HCT116 (cell line): ENCODE data around the gene UVRAG. TPM values are rescaled to one million over a fixed set of nuclear protein-coding genes. Genes with fewer than 3 reads are reported as not detected.

Source experiments
- ATAC-seq: fragments of 200-7000 bp; cut with Tn5 transposase; 2 replicates; pipeline ENCODE4 v1.9.1; 2020; ENCODE audit warnings: mild to moderate bottlenecking, moderate library complexity
- BruUV-seq: library from RNA; stranded (reverse); fragments of 400-500 nt; replicated peaks from 2 replicates; lab custom pipeline; 2021; lab: Mats Ljungman, UMichigan
- CTCF ChIA-PET: fragments of 300-600 bp; sonication (Branson Sonifier 250); formaldehyde crosslinking; loops from one replicate; lab custom pipeline; 2021; ENCODE audit warnings: antibody characterized with exemption; lab: Charles Lee
- POLR2A ChIA-PET: fragments of 300-600, 350-600 bp; sonication (Branson Sonifier 250); formaldehyde crosslinking; loops from one replicate; lab custom pipeline; 2021; ENCODE audit warnings: antibody characterized with exemption; lab: Charles Lee
- RAD21 ChIA-PET, 2 experiments: fragments of 300-600 bp; sonication (Branson Sonifier 250); formaldehyde crosslinking; loops; one replicate each; lab custom pipeline; 2023; ENCODE audit warnings: low total read pairs in 2 of 2; ENCODE audit not compliant: uncharacterized antibody in 2 of 2, unreplicated experiment in 2 of 2, low non-redundant PET in 1 of 2; lab: Charles Lee
- DNase-seq: peaks from one replicate; pipeline ENCODE4 v3.0.0-alpha.2; 2010; ENCODE audit warnings: low read depth, low spot score
- H2AFZ ChIP-seq: fragments of 200-600 bp; shearing (Covaris generic), sonication (generic); 2 replicates; pipeline ENCODE4 v1.6.1; 2017; ENCODE audit warnings: low read depth, mixed run types, mixed read lengths, antibody characterized with exemption, low read length; ENCODE audit not compliant: poor library complexity, severe bottlenecking
- H3K27ac ChIP-seq: 2 replicates; pipeline ENCODE4 v1.5.1; 2012; ENCODE audit warnings: low read depth, low read length
- H3K27me3 ChIP-seq: fragments of 200-600 bp; sonication (generic); 2 replicates; pipeline ENCODE4 v1.6.1; 2016; ENCODE audit warnings: mixed run types, low read length, mixed read lengths; ENCODE audit not compliant: insufficient read depth
- H3K36me3 ChIP-seq, 2 experiments: fragments of 200-500 bp in 1 of 2; fragments of 200-600 bp in 1 of 2; sonication (Bioruptor generic) in 1 of 2; sonication (generic) in 1 of 2; 2 replicates each; pipeline versions ENCODE4 v1.5.1 to v1.6.1; 2014 to 2016; ENCODE audit warnings: low read length in 2 of 2, inconsistent platforms in 1 of 2, mixed read lengths in 1 of 2, mixed run types in 1 of 2; ENCODE audit not compliant: insufficient read depth in 2 of 2, control insufficient read depth in 1 of 2
- H3K4me1 ChIP-seq, 2 experiments: fragments of 200-600 bp in 1 of 2; sonication (generic) in 1 of 2; 2 replicates each; pipeline versions ENCODE4 v1.5.1 to v1.6.1; 2012 to 2017; ENCODE audit warnings: low read length in 2 of 2, inconsistent platforms in 1 of 2, mild to moderate bottlenecking in 1 of 2, mixed read lengths in 1 of 2, mixed run types in 1 of 2, moderate library complexity in 1 of 2; ENCODE audit not compliant: insufficient read depth in 2 of 2, control insufficient read depth in 1 of 2
- H3K4me2 ChIP-seq: fragments of 200-600 bp; sonication (generic); 2 replicates; pipeline ENCODE4 v1.6.1; 2017; ENCODE audit warnings: mixed run types, low read length, mixed read lengths
- H3K4me3 ChIP-seq, 2 experiments: fragments of 200-600 bp in 1 of 2; sonication (generic) in 1 of 2; replicated peaks in 1 of 2; 2 replicates each; pipeline ENCODE4 v1.5.1; 2011 to 2016; ENCODE audit warnings: low read length in 2 of 2, control low read depth in 1 of 2, low read depth in 1 of 2, mild to moderate bottlenecking in 1 of 2, mixed read lengths in 1 of 2, mixed run types in 1 of 2
- H3K79me2 ChIP-seq: fragments of 200-600 bp; sonication (generic); 2 replicates; pipeline ENCODE4 v1.6.1; 2017; ENCODE audit warnings: mild to moderate bottlenecking, mixed run types, low read length, moderate library complexity, mixed read lengths; ENCODE audit not compliant: insufficient read depth
- H3K9ac ChIP-seq: fragments of 200-600 bp; sonication (generic); 2 replicates; pipeline ENCODE4 v1.6.1; 2016; ENCODE audit warnings: low read length, mixed read lengths
- H3K9me2 ChIP-seq: fragments of 200-600 bp; sonication (generic), shearing (Covaris generic); 2 replicates; pipeline ENCODE4 v1.6.1; 2017; ENCODE audit warnings: mixed run types, mild to moderate bottlenecking, moderate library complexity; ENCODE audit not compliant: insufficient read depth
- H3K9me3 ChIP-seq, 2 experiments: fragments of 200-500 bp in 1 of 2; fragments of 200-600 bp in 1 of 2; sonication (Bioruptor generic) in 1 of 2; sonication (generic) in 1 of 2; 2 replicates each; pipeline ENCODE4 v1.6.1; 2014 to 2017; ENCODE audit warnings: low read length in 2 of 2, mixed read lengths in 2 of 2, inconsistent platforms in 1 of 2, low read depth in 1 of 2, mild to moderate bottlenecking in 1 of 2, mixed run types in 1 of 2, moderate library complexity in 1 of 2; ENCODE audit not compliant: control insufficient read depth in 1 of 2, insufficient read depth in 1 of 2
- H4K20me1 ChIP-seq: fragments of 200-600 bp; sonication (generic), shearing (Covaris generic); 2 replicates; pipeline ENCODE4 v1.6.1; 2017; ENCODE audit warnings: mixed run types, mild to moderate bottlenecking, moderate library complexity; ENCODE audit not compliant: insufficient read depth
- CBX3 ChIP-seq: IDR thresholded peaks from 2 replicates; pipeline ENCODE4 v1.6.1; 2012; ENCODE audit warnings: low read depth
- CEBPB ChIP-seq: IDR thresholded peaks from 2 replicates; pipeline ENCODE4 v1.6.1; 2012; ENCODE audit warnings: low read depth
- EGR1 ChIP-seq: IDR thresholded peaks from 2 replicates; pipeline ENCODE4 v1.6.1; 2012; ENCODE audit warnings: low read depth
- ELF1 ChIP-seq: IDR thresholded peaks from 2 replicates; pipeline ENCODE4 v1.6.1; 2012; ENCODE audit warnings: low read depth, borderline replicate concordance
- EZH2phosphoT487 ChIP-seq: fragments of 200-600 bp; IDR thresholded peaks from 2 replicates; pipeline ENCODE4 v1.6.1; 2018; ENCODE audit warnings: antibody characterized with exemption, borderline replicate concordance
- FOSL1 ChIP-seq: IDR thresholded peaks from 2 replicates; pipeline ENCODE4 v1.6.1; 2012; ENCODE audit warnings: low read depth
- JUND ChIP-seq: IDR thresholded peaks from 2 replicates; pipeline ENCODE4 v1.6.1; 2012
- POLR2A ChIP-seq: IDR thresholded peaks from 2 replicates; pipeline ENCODE4 v1.7.0; 2011; ENCODE audit warnings: borderline replicate concordance; ENCODE audit not compliant: insufficient read depth, insufficient read length; ENCODE audit errors: extremely low read depth
- POLR2AphosphoS5 ChIP-seq: IDR thresholded peaks from 2 replicates; pipeline ENCODE4 v1.6.1; 2011; ENCODE audit warnings: mild to moderate bottlenecking, low read depth, low read length, moderate library complexity
- SIN3A ChIP-seq: IDR thresholded peaks from 2 replicates; pipeline ENCODE4 v1.6.1; 2012; ENCODE audit warnings: low read depth
- SP1 ChIP-seq: IDR thresholded peaks from 2 replicates; pipeline ENCODE4 v1.6.1; 2012; ENCODE audit warnings: low read depth
- TCF7L2 ChIP-seq: IDR thresholded peaks from 2 replicates; pipeline ENCODE4 v1.7.0; 2011; ENCODE audit warnings: borderline replicate concordance, inconsistent platforms; ENCODE audit not compliant: insufficient read depth, insufficient read length; ENCODE audit errors: extremely low read depth
- ZFX ChIP-seq: fragments of 450-650 bp; IDR thresholded peaks from 2 replicates; pipeline ENCODE4 v1.6.1; 2017
- ZNF274 ChIP-seq: fragments of 200-500 bp; sonication (Bioruptor generic); IDR thresholded peaks from 2 replicates; pipeline ENCODE4 v1.6.1; 2014; ENCODE audit warnings: mild to moderate bottlenecking, low read depth, low read length, inconsistent platforms
- intact Hi-C: fragments of 100-400 bp; cut with micrococcal nuclease; formaldehyde crosslinking; loops from 2 replicates; pipeline ENCODE4 v1.10.0; 2022
- total RNA-seq: library from RNA; stranded (reverse); gene quantifications from one replicate; pipeline ENCODE4 v1.2.1, GENCODE V29; 2021; ENCODE audit not compliant: unreplicated experiment
- TF ChIP-seq, protein P1 (sequence below): IDR thresholded peaks from 2 replicates; pipeline ENCODE4 v1.6.1; 2012; ENCODE audit warnings: low read depth
- TF ChIP-seq, protein P2 (sequence below): IDR thresholded peaks from 2 replicates; pipeline ENCODE4 v1.6.1; 2011; ENCODE audit warnings: mild to moderate bottlenecking, low read length, moderate library complexity; ENCODE audit not compliant: insufficient replicate concordance; ENCODE audit errors: extremely low read depth
- TF ChIP-seq, protein P3 (sequence below): IDR thresholded peaks from 2 replicates; pipeline ENCODE4 v1.6.1; 2012

The UVRAG gene
- total RNA-seq, 1 experiment from 2014 or later: 12.3 TPM

DNA sequence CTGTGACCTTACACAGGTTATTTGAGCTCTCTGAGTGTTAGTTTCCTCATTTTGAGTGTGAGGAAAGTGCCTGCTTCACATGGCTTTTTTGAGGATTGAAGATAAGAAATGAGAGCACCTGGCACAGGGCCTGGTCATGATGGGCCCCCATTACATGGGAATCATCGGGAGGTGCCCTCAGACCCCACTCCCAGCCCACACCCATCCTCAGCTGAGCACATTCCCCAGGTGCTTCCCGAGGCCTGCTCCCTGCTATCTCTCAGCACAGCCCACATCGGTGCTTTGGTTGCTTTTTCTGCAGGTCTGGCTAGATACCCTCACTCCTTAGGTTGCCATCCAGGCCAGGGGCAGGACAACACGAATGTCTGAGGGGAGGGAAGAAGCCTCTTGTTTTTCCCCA is 29.8 kb upstream of the UVRAG start:
- Histone ChIP-seq H3K9ac (no peak overlapping the region), H3K4me1 (peaks cover 0 to 7% of the 10 kb centered on the region in 2 experiments; a peak in 1 of 4 replicates), H4K20me1 (no peaks in the 10 kb centered on the region), H3K4me3 (no peak overlapping the region), H3K36me3 (no peaks in the 10 kb centered on the region), H2AFZ (no peak overlapping the region), H3K9me3 (no peaks in the 10 kb centered on the region), H3K4me2 (no peak overlapping the region), H3K79me2 (no peaks in the 10 kb centered on the region), H3K27me3 (no peaks in the 10 kb centered on the region), H3K9me2 (no peaks in the 10 kb centered on the region), H3K27ac (no peak overlapping the region)
- intact Hi-C loops: no loop called here
- DNase-seq: no peak
- ChIA-PET CTCF (no interaction called here), RAD21 (interaction anchor here in 1 of 2 experiments (0.6 kb wide), 1 partner anchor 209 kb away, joined by 3 read pairs; no protein-coding TSS in a partner anchor), POLR2A (no interaction called here)
- no TSS peak for BruUV-seq
- TF ChIP-seq FOSL1 (no peak), SP1 (no peak), SIN3A (no peak)
- TF ChIP-seq, protein P1, sequence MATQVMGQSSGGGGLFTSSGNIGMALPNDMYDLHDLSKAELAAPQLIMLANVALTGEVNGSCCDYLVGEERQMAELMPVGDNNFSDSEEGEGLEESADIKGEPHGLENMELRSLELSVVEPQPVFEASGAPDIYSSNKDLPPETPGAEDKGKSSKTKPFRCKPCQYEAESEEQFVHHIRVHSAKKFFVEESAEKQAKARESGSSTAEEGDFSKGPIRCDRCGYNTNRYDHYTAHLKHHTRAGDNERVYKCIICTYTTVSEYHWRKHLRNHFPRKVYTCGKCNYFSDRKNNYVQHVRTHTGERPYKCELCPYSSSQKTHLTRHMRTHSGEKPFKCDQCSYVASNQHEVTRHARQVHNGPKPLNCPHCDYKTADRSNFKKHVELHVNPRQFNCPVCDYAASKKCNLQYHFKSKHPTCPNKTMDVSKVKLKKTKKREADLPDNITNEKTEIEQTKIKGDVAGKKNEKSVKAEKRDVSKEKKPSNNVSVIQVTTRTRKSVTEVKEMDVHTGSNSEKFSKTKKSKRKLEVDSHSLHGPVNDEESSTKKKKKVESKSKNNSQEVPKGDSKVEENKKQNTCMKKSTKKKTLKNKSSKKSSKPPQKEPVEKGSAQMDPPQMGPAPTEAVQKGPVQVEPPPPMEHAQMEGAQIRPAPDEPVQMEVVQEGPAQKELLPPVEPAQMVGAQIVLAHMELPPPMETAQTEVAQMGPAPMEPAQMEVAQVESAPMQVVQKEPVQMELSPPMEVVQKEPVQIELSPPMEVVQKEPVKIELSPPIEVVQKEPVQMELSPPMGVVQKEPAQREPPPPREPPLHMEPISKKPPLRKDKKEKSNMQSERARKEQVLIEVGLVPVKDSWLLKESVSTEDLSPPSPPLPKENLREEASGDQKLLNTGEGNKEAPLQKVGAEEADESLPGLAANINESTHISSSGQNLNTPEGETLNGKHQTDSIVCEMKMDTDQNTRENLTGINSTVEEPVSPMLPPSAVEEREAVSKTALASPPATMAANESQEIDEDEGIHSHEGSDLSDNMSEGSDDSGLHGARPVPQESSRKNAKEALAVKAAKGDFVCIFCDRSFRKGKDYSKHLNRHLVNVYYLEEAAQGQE: no peak
- ATAC-seq: no peak

DNA sequence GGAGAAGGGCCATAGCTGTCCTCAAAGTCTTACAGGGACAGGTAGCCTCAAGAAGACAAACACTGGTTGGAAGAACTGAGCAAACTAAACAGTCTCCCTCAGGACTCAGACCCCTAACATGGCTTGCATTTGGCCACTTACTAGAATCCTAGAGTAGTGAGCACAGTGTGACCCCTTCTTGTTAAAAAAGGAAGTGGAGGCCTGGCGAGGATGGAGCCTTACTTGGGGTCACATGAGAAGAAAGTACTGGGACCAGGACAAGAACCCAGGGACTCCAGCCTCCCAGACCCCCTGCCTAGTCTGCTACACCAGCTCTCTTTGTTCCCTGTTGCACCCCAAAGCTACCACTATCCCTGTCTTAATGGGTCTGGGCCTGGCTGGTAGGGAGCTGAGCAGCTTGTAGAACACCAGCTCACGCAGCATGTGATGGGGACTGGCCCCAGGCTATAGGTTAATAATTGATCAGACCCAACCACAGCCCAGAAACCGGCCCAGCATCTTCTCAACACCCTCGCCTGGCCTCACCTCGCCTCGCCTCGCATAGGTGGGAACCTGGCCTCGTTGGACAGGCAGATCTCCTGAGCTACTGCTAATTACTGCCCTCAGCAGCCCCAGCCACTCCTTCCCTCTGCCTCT is 28.8 kb upstream of the UVRAG start:
- no peaks in the 10 kb centered on the region for H3K79me2 ChIP-seq
- no peaks in the 10 kb centered on the region for H3K27me3 ChIP-seq
- no peak overlapping the region for H2AFZ ChIP-seq
- peaks cover 0 to 7% of the 10 kb centered on the region in 2 experiments; a peak in 1 of 4 replicates for H3K4me1 ChIP-seq
- H3K9me3 ChIP-seq: no peaks in the 10 kb centered on the region
- ATAC-seq (no peak), DNase-seq (no peak)
- no peak overlapping the region for H3K4me2 ChIP-seq
- intact Hi-C loops: no loop called here
- POLR2A ChIA-PET: no interaction called here
- no peak overlapping the region for H3K27ac ChIP-seq
- no peak overlapping the region for H3K4me3 ChIP-seq
- no TSS peak for BruUV-seq
- H3K9me2 ChIP-seq: no peaks in the 10 kb centered on the region
- RAD21 ChIA-PET: no interaction called here
- no peak overlapping the region for H3K9ac ChIP-seq
- H3K36me3 ChIP-seq: no peaks in the 10 kb centered on the region
- H4K20me1 ChIP-seq: no peaks in the 10 kb centered on the region
- CTCF ChIA-PET: no interaction called here
- TF ChIP-seq, protein P2, sequence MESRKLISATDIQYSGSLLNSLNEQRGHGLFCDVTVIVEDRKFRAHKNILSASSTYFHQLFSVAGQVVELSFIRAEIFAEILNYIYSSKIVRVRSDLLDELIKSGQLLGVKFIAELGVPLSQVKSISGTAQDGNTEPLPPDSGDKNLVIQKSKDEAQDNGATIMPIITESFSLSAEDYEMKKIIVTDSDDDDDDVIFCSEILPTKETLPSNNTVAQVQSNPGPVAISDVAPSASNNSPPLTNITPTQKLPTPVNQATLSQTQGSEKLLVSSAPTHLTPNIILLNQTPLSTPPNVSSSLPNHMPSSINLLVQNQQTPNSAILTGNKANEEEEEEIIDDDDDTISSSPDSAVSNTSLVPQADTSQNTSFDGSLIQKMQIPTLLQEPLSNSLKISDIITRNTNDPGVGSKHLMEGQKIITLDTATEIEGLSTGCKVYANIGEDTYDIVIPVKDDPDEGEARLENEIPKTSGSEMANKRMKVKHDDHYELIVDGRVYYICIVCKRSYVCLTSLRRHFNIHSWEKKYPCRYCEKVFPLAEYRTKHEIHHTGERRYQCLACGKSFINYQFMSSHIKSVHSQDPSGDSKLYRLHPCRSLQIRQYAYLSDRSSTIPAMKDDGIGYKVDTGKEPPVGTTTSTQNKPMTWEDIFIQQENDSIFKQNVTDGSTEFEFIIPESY: no peak
- TF ChIP-seq ZNF274 (no peak), CEBPB (no peak), EGR1 (no peak), ZFX (no peak), ELF1 (no peak), CBX3 (no peak), JUND (no peak), EZH2phosphoT487 (no peak), TCF7L2 (no peak), POLR2AphosphoS5 (no peak), POLR2A (no peak)
- TF ChIP-seq, protein P3, sequence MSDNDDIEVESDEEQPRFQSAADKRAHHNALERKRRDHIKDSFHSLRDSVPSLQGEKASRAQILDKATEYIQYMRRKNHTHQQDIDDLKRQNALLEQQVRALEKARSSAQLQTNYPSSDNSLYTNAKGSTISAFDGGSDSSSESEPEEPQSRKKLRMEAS: no peak
